Dermis microvascular lymphatic vessel endothelial cell (primary cell): ENCODE measurements around the gene CLEC3A. TPM values are rescaled to one million over a fixed set of nuclear protein-coding genes. Genes with fewer than 3 reads are reported as not detected.
"Not testable (repeated sequence)": the region's sequence is repeated elsewhere in the genome, so short reads cannot be mapped to it uniquely, and the experiment has no call there.

Experiments used
- DNase-seq, 2 donors: peaks; one replicate each; pipeline versions ENCODE4 v3.0.0 to v3.0.0-alpha.2; 2010; ENCODE audit warnings: low read depth in 2 of 2
- total RNA-seq: library from RNA; depleted of rRNA; stranded (reverse); fragments of >200 nt; gene quantifications from 2 replicates; pipeline ENCODE4 v1.2.1, GENCODE V29; 2014

Gene CLEC3A
- total RNA-seq, result not detected in 2 replicates

- no peak for DNase-seq
Measured at GRCh38 chr16:78022347-78023060, at the start of gene CLEC3A. Gene CLEC3A (plus strand): TSS chr16:78022548. CDS start chr16:78022627, 79 bp downstream.

GRCh38 chr16:77974883-77975282, 47.5 kb upstream of the CLEC3A start:
- peak in 1 of 2 donors; percentile 23 for DNase-seq

GRCh38 chr16:77975942-77976341, 46.4 kb upstream of the CLEC3A start:
- DNase-seq, result no peak

- DNase-seq, result no peak
Measured at GRCh38 chr16:77977339-77977738, 45.0 kb upstream of the CLEC3A start.

DNA sequence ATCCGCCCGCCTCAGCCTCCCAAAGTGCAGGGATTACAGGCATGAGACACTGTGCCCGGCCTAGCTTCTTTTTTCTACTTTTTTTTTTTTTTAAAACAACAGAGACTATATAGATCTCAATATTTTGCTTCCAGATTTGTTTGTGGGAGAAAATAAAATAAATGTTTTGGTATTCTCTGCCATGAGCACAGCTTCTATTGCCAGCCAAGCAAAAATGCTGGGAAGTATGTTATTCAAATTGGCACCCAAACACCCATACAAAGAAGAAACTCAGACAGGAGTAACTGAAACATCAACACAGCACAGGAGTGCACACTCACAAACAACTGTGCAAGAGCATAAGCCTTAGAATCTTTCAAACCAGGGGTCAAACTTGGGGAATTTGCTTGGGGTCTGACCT, 37.2 kb upstream of the CLEC3A start:
- no peak for DNase-seq

GRCh38 chr16:77986011-77986740, 36.2 kb upstream of the CLEC3A start:
- no peak for DNase-seq

DNA sequence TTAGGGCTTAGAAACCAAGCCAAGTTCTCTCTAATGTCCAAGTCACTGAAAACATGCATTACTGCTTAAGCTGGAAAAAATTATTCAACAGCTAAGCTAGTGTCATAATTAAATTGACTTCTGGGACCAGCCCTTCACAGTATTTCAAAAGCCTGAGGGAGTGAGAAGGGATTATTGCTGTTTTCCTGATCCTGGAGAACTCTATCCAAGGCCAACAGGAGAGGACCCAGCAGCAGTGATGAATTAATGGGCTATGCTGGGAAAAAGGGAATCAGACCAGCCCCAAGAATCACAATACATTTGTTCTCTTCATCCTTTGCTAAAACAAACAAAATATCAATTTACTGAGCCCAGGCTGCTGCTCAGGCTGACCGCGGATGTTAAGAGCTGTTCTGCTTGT, 34.5 kb upstream of the CLEC3A start:
- DNase-seq, result no peak

DNA sequence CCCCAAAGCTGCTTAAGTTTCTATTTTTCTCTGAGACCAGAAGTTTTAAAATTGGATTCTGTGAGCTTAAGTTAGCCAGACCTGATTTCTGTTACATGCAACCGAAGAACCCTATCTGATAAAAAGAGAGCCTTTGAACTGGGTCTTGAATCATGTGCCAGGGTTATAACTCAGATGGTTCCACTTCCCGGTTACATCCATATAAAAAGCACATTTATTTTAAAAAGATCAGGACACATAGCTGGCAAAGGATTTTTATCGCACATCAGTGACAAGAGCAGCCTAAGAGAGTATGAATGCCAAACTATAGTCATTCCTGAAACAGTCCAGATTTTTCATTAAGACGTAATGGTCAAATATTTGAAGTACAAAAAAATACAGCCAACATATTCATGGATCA, 32.5 kb upstream of the CLEC3A start:
- DNase-seq, result no peak

DNA sequence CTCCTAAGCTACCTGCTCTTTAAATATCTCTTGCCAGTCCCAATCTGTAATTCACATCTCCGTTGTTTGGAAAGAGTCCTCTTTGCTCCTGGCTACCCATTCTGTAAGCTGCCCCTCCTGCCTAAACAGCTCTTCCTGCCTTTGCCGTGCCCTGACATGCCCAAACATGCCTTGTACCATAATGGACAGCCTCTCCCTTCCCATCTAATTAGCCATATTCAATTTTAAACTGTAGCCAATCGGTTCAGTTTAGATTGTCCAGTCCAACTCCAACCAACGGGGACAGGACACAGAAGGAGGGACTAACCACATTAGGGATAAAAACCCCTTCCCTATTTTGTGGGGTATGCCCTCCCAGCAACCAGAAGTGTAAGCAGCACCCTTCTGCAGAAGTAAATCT, 30.6 kb upstream of the CLEC3A start:
- DNase-seq, result no peak

GRCh38 chr16:77992381-77992780, 30.0 kb upstream of the CLEC3A start:
- DNase-seq, result not testable (repeated sequence)

DNA sequence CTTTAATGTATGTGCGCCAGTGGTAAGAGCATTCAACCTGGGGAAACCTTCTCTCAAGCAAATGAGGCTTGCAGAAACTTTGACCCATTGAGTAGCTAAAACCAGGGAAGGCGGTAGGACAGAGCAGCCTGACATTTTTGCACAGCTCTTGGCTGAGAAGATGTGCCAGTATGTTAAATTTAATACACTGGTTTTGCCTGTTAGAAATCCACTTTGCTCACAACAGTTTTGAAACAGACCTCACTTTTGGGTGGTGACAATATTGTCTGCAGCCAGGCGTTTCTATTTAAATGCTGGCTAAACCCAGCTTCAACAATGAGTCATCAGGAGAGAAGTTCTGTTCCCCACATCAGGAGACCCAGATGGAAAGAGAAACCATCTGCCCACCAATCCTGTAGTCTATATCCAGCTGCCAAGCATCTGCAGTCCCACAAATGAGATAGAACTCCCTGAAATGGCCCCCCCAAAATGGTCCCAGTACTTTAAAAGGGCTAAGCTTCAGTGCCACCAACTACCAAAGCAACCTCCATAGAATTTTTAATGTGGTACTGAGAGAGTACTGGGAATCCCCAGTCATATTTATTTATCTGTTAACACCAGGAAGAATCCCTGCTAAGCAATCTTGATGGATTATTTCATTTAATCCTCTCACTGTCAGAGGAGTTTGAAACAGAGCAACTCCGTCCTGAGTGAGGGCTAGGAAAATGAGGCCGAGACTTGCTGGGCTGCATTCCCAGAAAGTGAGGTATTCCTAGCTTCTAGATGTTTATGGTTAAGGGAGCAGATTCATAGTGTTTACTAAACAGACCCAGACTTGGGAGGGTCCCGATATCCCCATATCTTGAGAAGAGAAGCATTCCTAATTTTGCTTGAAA, 29.0 kb upstream of the CLEC3A start:
- no peak for DNase-seq

- DNase-seq, result no peak
Measured at GRCh38 chr16:77995843-77996455, 26.4 kb upstream of the CLEC3A start.

GRCh38 chr16:77998350-77999023, 23.9 kb upstream of the CLEC3A start:
- DNase-seq, result no peak

GRCh38 chr16:78001451-78002025, 20.8 kb upstream of the CLEC3A start:
- no peak for DNase-seq

GRCh38 chr16:78002915-78003538, 19.3 kb upstream of the CLEC3A start:
- DNase-seq, result peak; percentile 78 to 86

DNA sequence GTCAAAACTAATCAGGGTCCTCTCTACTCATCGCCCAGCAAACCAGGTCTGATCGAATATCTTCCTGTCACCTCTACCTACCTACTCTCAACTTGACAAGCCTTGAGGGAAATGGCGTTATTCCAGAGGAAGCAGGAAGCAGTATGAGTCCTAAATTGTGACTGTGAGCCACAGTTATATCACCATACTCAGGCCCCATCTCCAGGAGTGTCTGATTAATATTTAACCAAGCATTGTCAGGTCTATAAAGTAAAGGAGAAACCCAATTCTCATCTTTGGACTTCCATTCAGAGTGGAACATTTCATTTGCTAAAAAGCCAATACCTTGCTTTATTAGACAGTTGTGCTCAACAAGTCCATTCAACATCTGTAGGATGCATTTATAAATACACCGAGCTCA, 17.8 kb upstream of the CLEC3A start:
- no peak for DNase-seq

DNA sequence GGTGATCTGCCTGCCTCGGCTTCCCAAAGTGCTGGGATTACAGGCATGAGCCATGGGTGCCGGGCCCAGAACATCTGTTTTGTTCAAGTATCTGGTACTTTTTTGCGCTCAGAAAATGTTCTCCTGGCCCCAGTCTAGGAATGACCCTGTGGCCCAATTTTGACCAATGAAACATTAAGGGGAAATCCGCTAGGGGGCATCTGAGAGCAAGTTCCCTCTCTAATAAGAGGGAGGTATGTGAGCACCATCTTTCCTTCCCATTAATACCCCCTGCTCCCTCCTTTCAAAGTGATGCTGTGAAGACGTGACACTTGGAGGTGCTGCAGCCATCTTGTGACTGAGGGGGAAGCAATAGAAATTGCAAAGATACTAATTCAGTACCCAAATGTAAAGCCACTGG, 16.5 kb upstream of the CLEC3A start:
- DNase-seq, result peak in 1 of 2 donors; percentile 3

GRCh38 chr16:78007121-78007520, 15.2 kb upstream of the CLEC3A start:
- no peak for DNase-seq

- no peak for DNase-seq
Measured at GRCh38 chr16:78024159-78024558, 1.8 kb downstream of the CLEC3A start.

DNA sequence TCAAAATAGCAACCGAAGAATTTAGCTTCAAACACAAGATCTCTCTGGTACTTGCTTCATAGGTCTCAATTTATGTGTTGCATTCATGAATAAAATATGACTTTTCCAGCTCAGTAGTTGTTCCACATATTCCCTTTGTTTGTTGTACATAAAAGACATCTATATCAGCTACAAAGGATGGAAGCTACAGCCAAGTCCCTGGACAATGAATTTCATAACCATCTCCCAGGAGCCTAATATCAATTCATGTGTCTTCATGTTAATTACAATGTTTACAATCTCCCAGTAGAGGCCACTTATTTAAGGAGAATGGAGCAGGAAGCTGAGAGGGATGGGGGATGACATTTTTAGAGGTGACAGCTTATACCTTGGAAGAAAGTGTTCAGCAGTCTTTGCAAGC, 3.3 kb downstream of the CLEC3A start:
- no peak for DNase-seq
